ENCODE data around the gene CEMIP. TPM values are rescaled to one million over a fixed set of nuclear protein-coding genes. Genes with fewer than 3 reads are reported as not detected.

CEMIP gene
- total and polyA plus RNA-seq, 2 donors = 0.28 to 2.9 TPM

DNA sequence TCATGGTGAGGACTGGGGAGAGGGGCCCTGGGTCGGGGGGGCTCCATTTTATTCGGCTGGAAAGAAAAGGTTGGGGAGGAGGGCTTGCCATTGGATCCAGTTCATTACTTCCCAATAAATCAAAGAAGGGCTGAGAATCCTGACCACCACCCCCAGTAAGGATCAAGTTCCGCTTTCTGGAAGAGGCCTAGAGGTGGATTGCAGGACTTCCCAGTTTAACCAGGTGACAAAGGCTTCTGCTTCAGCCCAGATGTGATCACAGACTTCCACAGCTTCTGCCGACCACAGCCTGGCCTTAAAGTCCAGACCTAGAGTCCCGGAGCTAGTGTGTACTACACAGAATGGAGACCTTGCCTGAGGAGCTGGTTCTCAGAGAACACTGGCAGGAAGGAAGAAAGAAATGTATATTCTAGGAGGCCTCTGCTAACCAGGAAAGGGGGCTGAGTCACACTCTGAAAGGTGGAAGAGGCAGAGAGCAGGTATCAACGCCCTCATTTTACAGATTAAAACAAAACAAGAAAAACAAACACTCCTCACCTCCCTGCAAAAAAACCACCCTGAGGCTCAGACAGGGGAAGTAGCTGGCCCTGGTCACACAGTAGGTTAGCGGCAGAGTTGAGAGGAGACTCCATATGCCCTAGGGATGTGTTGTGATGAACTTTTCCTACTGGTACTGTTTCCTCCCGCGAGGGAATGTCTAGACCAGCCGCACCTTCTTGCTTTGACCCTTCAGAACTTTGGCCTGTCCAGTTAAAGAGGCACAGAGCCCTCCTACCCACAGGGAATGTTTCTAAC, 1.1 kb upstream of the CEMIP start:
- H3K27me3 ChIP-seq (ENCODE audit: control insufficient read depth in 2 of 2, insufficient read depth in 1 of 2, low read length in 1 of 2) = peaks cover 48 to 56% of the 10 kb centered on the region in 2 donors
- no peaks in the 10 kb centered on the region for H3K9me3 ChIP-seq (ENCODE audit: control insufficient read depth in 2 of 2, insufficient read depth in 1 of 2, low read length in 1 of 2)
- H3K4me1 ChIP-seq (ENCODE audit: control insufficient read depth in 2 of 2, insufficient read depth in 2 of 2, low read length in 2 of 2) = peaks cover 0 to 24% of the 10 kb centered on the region in 2 donors
- no peaks in the 10 kb centered on the region for H3K36me3 ChIP-seq (ENCODE audit: control insufficient read depth in 2 of 2, insufficient read depth in 2 of 2, low read length in 1 of 2)
- H3K27ac ChIP-seq (ENCODE audit: low read depth in 1 of 2, low read length in 1 of 2) = no peak overlapping the region
- WGBS = 71% methylated on average over 10 of the region's 10 CpGs
- no peak overlapping the region for H3K4me3 ChIP-seq (ENCODE audit: low read length in 2 of 2)
- DNase-seq (ENCODE audit: low read depth in 6 of 9, low spot score in 9 of 9) = no peak

DNA sequence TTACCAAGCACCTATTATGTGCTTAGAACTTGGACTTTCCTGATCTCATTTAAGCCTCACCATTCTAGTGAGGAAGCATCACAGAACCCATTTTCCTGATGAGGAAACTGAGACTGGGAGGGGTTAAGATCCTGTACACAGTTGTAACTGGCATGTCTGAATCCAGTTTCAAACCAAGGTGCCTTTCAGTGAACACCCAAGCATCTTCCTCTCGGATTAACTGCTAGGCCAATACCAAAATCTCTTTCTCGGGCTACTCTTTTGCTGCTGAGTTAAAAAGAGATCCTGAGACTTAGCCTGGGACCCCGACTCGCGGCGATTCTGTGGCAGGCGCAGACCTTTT, 578 bp upstream of the CEMIP start:
- H3K27me3 ChIP-seq (ENCODE audit: control insufficient read depth in 2 of 2, insufficient read depth in 1 of 2, low read length in 1 of 2) = peaks cover 48 to 56% of the 10 kb centered on the region in 2 donors
- H3K4me1 ChIP-seq (ENCODE audit: control insufficient read depth in 2 of 2, insufficient read depth in 2 of 2, low read length in 2 of 2) = peaks cover 0 to 25% of the 10 kb centered on the region in 2 donors
- 35% methylated on average over 7 of the region's 7 CpGs for WGBS
- no peaks in the 10 kb centered on the region for H3K9me3 ChIP-seq (ENCODE audit: control insufficient read depth in 2 of 2, insufficient read depth in 1 of 2, low read length in 1 of 2)
- DNase-seq (ENCODE audit: low read depth in 6 of 9, low spot score in 9 of 9) = no peak
- no peak overlapping the region for H3K27ac ChIP-seq (ENCODE audit: low read depth in 1 of 2, low read length in 1 of 2)
- H3K4me3 ChIP-seq (ENCODE audit: low read length in 2 of 2) = no peak overlapping the region
- no peaks in the 10 kb centered on the region for H3K36me3 ChIP-seq (ENCODE audit: control insufficient read depth in 2 of 2, insufficient read depth in 2 of 2, low read length in 1 of 2)

DNA sequence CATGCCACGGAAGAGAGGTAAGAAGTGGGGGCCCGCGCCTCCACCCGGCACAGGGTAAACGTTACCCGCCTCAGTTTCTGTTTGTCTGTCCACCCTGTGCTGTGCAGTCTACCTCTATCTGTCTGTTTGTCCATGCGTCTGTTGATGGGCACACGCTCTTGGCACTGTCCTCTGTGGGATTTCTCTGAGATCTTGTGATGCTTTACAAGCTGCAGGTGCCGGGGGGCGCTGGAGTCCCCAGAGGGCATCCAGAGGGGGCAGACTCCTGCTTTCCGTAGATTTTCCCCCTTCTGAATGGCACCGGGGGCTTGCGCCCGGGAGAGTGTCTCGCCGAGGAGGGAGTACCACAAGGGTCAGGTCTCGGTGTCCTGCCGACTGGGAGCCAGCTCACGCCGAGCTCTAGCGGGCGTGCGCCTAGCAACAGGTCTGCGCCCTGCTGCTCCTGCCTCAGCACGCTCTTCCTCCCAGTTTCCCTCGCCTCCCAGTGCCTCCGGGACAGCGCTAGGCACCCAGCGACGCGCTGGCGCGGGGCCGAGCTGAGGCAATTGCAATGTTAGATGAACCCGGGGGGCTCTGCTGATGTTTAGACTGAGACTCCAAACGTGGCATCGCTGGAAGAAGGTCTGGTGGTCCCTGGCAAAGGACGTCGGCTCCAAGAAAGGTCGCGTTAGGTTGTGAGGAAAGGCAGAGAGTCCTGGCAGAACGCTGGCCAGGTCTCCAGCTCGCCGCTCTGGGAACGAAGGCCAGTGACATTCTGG, 667 bp downstream of the CEMIP start:
- Histone ChIP-seq H3K4me1 (ENCODE audit: control insufficient read depth in 2 of 2, insufficient read depth in 2 of 2, low read length in 2 of 2) (peaks cover 2 to 38% of the 10 kb centered on the region in 2 donors), H3K4me3 (ENCODE audit: low read length in 2 of 2) (no peak overlapping the region), H3K9me3 (ENCODE audit: control insufficient read depth in 2 of 2, insufficient read depth in 1 of 2, low read length in 1 of 2) (no peaks in the 10 kb centered on the region), H3K36me3 (ENCODE audit: control insufficient read depth in 2 of 2, insufficient read depth in 2 of 2, low read length in 1 of 2) (no peaks in the 10 kb centered on the region), H3K27ac (ENCODE audit: low read depth in 1 of 2, low read length in 1 of 2) (no peak overlapping the region), H3K27me3 (ENCODE audit: control insufficient read depth in 2 of 2, insufficient read depth in 1 of 2, low read length in 1 of 2) (peaks cover 48 to 57% of the 10 kb centered on the region in 2 donors)
- 7% methylated on average over 45 of the region's 45 CpGs for WGBS
- DNase-seq (ENCODE audit: low read depth in 6 of 9, low spot score in 9 of 9) = no peak

DNA sequence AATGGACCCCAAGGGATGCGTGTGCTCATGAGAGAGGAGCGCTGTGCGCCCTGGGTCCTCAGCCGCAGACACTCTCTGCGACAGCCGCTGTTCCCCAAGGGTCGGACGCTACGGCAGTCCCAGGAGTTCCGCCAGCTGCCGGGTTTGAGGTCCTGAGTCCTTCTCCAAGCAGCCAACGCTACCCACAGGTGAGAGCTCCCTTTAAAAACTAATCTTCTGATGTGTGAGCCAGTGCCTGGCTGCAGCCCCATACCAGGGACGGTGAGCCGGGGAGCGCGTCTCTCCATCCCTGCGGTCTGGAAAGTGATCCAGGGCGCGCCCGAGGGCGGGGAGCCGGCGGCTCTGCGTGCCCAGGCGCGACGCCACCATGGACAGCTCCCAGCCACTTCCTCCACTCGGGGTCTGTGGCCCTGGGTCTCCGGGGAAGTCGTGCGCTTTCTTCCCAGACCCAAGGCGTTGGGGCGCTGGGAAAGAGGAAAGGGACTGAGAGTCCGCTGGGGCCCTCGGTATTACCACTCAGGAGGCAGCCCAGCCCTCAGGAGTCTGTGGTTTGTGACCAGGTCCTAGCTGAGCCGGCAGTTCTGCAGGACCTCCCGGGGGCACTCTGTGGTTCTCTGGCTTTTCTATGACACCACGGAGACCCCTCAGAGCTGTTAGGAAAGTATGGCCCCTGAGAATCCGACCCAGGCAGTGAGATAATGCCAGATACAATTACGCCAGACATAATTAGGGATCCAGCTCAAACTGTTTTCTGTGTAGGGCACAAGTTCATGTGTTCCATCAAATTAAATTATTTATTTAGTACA, 1.4 kb downstream of the CEMIP start:
- H3K9me3 ChIP-seq (ENCODE audit: control insufficient read depth in 2 of 2, insufficient read depth in 1 of 2, low read length in 1 of 2) = no peaks in the 10 kb centered on the region
- H3K27me3 ChIP-seq (ENCODE audit: control insufficient read depth in 2 of 2, insufficient read depth in 1 of 2, low read length in 1 of 2) = peaks cover 48 to 57% of the 10 kb centered on the region in 2 donors
- no peaks in the 10 kb centered on the region for H3K36me3 ChIP-seq (ENCODE audit: control insufficient read depth in 2 of 2, insufficient read depth in 2 of 2, low read length in 1 of 2)
- DNase-seq (ENCODE audit: low read depth in 6 of 9, low spot score in 9 of 9) = peak in 4 of 9 donors; percentile 17 to 67 (median 47)
- peaks cover 2 to 38% of the 10 kb centered on the region in 2 donors for H3K4me1 ChIP-seq (ENCODE audit: control insufficient read depth in 2 of 2, insufficient read depth in 2 of 2, low read length in 2 of 2)
- 8% methylated on average over 40 of the region's 40 CpGs for WGBS
- H3K4me3 ChIP-seq (ENCODE audit: low read length in 2 of 2) = no peak overlapping the region
- no peak overlapping the region for H3K27ac ChIP-seq (ENCODE audit: low read depth in 1 of 2, low read length in 1 of 2)

DNA sequence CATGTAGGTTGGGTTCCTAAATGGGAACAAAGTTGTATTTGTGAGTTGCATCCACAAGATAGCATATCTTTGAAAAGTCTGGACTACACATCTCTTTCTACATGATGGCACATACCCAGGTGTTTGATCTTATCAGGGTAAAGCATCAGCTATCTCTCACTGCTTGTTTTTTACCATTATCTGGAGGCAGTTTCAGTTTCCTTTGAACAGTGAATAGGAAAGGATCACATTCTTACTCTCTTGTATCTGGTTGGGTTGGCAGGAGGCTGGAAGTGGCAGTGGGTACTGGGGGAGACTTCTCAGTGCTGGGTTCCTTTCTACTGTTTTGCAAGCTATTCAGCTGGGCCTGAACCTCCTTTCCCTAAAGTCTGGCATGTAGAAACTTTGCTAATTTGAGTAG, 4.1 kb downstream of the CEMIP start:
- peak in 3 of 9 donors; percentile 7 to 56 (median 31) for DNase-seq (ENCODE audit: low read depth in 6 of 9, low spot score in 9 of 9)
- Histone ChIP-seq H3K9me3 (ENCODE audit: control insufficient read depth in 2 of 2, insufficient read depth in 1 of 2, low read length in 1 of 2) (no peaks in the 10 kb centered on the region), H3K36me3 (ENCODE audit: control insufficient read depth in 2 of 2, insufficient read depth in 2 of 2, low read length in 1 of 2) (no peaks in the 10 kb centered on the region), H3K27me3 (ENCODE audit: control insufficient read depth in 2 of 2, insufficient read depth in 1 of 2, low read length in 1 of 2) (peaks cover 35 to 40% of the 10 kb centered on the region in 2 donors), H3K4me1 (ENCODE audit: control insufficient read depth in 2 of 2, insufficient read depth in 2 of 2, low read length in 2 of 2) (peaks cover 2 to 33% of the 10 kb centered on the region in 2 donors), H3K27ac (ENCODE audit: low read depth in 1 of 2, low read length in 1 of 2) (no peak overlapping the region), H3K4me3 (ENCODE audit: low read length in 2 of 2) (no peak overlapping the region)

DNA sequence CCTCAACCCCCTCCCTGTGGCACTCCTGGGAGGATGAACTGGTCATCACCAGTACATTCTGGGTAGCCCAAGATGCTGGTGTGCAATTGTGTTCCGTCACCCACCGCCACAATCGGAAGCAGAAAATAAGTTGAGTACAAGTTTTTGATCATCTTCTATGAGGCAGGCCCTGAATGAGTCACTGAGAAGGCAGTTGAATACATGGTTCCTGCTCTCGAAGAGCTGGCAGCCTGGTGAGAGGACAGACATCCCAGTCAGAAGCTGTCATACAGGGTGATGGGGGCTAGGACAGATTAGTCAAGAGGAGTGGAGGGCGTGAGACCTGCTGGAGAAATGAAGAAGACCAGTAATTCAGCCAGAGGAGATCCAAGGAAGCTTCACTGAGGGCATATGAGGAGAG, 6.2 kb downstream of the CEMIP start:
- Histone ChIP-seq H3K27ac (ENCODE audit: low read depth in 1 of 2, low read length in 1 of 2) (no peak overlapping the region), H3K36me3 (ENCODE audit: control insufficient read depth in 2 of 2, insufficient read depth in 2 of 2, low read length in 1 of 2) (no peaks in the 10 kb centered on the region), H3K9me3 (ENCODE audit: control insufficient read depth in 2 of 2, insufficient read depth in 1 of 2, low read length in 1 of 2) (no peaks in the 10 kb centered on the region), H3K27me3 (ENCODE audit: control insufficient read depth in 2 of 2, insufficient read depth in 1 of 2, low read length in 1 of 2) (peaks cover 14 to 20% of the 10 kb centered on the region in 2 donors), H3K4me3 (ENCODE audit: low read length in 2 of 2) (no peak overlapping the region), H3K4me1 (ENCODE audit: control insufficient read depth in 2 of 2, insufficient read depth in 2 of 2, low read length in 2 of 2) (peaks cover 2 to 22% of the 10 kb centered on the region in 2 donors)
- no peak for DNase-seq (ENCODE audit: low read depth in 6 of 9, low spot score in 9 of 9)
- 97% methylated on average over 5 of the region's 5 CpGs for WGBS

DNA sequence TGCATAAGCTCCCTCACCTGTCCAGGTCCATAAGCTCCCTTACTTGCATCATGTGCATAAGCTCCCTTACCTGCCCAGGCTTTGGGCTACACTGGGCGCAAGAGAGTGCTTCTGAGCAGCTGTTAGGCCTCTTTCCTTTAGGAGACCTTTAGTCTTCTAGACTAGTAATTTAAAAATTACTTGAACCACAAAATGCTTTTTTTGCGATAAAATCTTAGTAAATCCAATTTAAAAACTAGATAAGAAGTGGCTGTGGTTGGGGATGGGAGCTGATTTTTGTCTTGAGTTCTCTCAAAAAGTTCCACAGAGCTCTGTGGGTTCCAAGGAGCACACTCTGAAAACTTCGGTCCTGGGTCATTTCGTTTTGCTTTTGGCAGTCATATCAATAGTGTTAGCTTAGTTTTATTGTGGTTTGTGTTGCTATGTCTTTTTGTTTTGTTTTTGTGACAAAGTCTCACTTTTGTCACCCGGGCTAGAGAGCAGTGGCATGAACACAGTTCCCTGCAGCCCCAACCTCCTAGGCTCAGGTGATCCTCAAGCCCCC, 6.7 kb downstream of the CEMIP start:
- Histone ChIP-seq H3K4me3 (ENCODE audit: low read length in 2 of 2) (no peak overlapping the region), H3K36me3 (ENCODE audit: control insufficient read depth in 2 of 2, insufficient read depth in 2 of 2, low read length in 1 of 2) (no peaks in the 10 kb centered on the region), H3K9me3 (ENCODE audit: control insufficient read depth in 2 of 2, insufficient read depth in 1 of 2, low read length in 1 of 2) (no peaks in the 10 kb centered on the region), H3K27me3 (ENCODE audit: control insufficient read depth in 2 of 2, insufficient read depth in 1 of 2, low read length in 1 of 2) (peaks cover 11 to 14% of the 10 kb centered on the region in 2 donors), H3K4me1 (ENCODE audit: control insufficient read depth in 2 of 2, insufficient read depth in 2 of 2, low read length in 2 of 2) (peaks cover 2 to 19% of the 10 kb centered on the region in 2 donors), H3K27ac (ENCODE audit: low read depth in 1 of 2, low read length in 1 of 2) (no peak overlapping the region)
- WGBS = 97% methylated on average over 5 of the region's 5 CpGs
- no peak for DNase-seq (ENCODE audit: low read depth in 6 of 9, low spot score in 9 of 9)

DNA sequence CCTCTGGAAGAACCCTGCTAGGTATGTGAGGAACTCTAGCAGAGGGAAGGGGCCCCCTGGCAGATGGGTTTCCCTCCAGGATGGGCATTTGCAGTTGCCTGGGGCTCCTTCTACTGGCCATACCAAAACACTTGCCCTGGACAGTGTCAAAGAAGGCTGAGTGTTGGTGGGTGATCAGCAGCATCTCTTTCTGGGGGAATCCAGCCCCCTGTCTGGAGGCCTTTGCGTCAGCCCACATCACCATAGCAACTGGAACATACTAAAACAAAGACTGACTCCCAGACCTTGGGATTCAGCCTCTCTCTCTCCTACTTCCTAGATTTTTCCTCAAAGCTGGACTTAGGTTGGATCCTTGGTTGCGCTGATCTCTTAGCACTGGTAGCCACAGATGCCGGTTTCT, 8.1 kb downstream of the CEMIP start:
- no peak for DNase-seq (ENCODE audit: low read depth in 6 of 9, low spot score in 9 of 9)

More for the DNA sequence above, 8.1 kb downstream of the CEMIP start:
- Histone ChIP-seq H3K4me1 (ENCODE audit: control insufficient read depth in 2 of 2, insufficient read depth in 2 of 2, low read length in 2 of 2) (peaks cover 2 to 18% of the 10 kb centered on the region in 2 donors), H3K27ac (ENCODE audit: low read depth in 1 of 2, low read length in 1 of 2) (no peak overlapping the region), H3K36me3 (ENCODE audit: control insufficient read depth in 2 of 2, insufficient read depth in 2 of 2, low read length in 1 of 2) (no peaks in the 10 kb centered on the region), H3K9me3 (ENCODE audit: control insufficient read depth in 2 of 2, insufficient read depth in 1 of 2, low read length in 1 of 2) (no peaks in the 10 kb centered on the region), H3K27me3 (ENCODE audit: control insufficient read depth in 2 of 2, insufficient read depth in 1 of 2, low read length in 1 of 2) (peaks cover 2% of the 10 kb centered on the region in 2 donors), H3K4me3 (ENCODE audit: low read length in 2 of 2) (no peak overlapping the region)
- 97% methylated on average over 3 of the region's 3 CpGs for WGBS

Data from thymus (tissue), 11 donors.